GM12878 (cell line): ENCODE data around the gene TNPO2. TPM values are rescaled to one million over a fixed set of nuclear protein-coding genes. Genes with fewer than 3 reads are reported as not detected.
A peak's percentile ranks its signal among the peaks of the same experiment; 100 is the strongest.

Source experiments
- ATAC-seq: fragments of 200-7000 bp; cut with Tn5 transposase; 3 replicates; pipeline ENCODE4 v1.9.1; 2020; ENCODE audit warnings: mild to moderate bottlenecking, moderate library complexity
- BruUV-seq: library from RNA; stranded (reverse); fragments of 400-500 nt; replicated peaks from 2 replicates; lab custom pipeline; 2021; lab: Mats Ljungman, UMichigan
- CTCF ChIA-PET: fragments of 300-600 bp; sonication (Branson Sonifier 250); formaldehyde crosslinking; extraction: SDS; loops from one replicate; lab custom pipeline; 2021; ENCODE audit warnings: inconsistent platforms; lab: Yijun Ruan, JAX
- POLR2A ChIA-PET: fragments of 350-600 bp; formaldehyde crosslinking; extraction: SDS; loops from one replicate; lab custom pipeline; 2021; ENCODE audit warnings: inconsistent platforms; lab: Charles Lee
- RAD21 ChIA-PET: fragments of 300-600 bp; sonication (Branson Sonifier 250); formaldehyde crosslinking; loops from one replicate; lab custom pipeline; 2023; ENCODE audit warnings: antibody characterized with exemption; ENCODE audit not compliant: unreplicated experiment; lab: Charles Lee
- SMC1A ChIA-PET: fragments of 300-600 bp; sonication (Branson Sonifier 250); formaldehyde crosslinking; loops from one replicate; lab custom pipeline; 2023; ENCODE audit not compliant: unreplicated experiment, uncharacterized antibody; lab: Charles Lee
- DNase-seq: peaks from one replicate; pipeline ENCODE4 v3.0.0-alpha.2; 2011; ENCODE audit warnings: low read depth, low spot score
- FAIRE-seq: peaks from 3 replicates; lab custom pipeline; 2011; peaks lifted over from hg19 to GRCh38; lab: Jason Lieb, UNC
- H2AFZ ChIP-seq: 2 replicates; pipeline ENCODE4 v1.6.0; 2011; ENCODE audit warnings: low read depth, low read length, control low read depth; ENCODE audit not compliant: control insufficient read depth
- H3K27ac ChIP-seq: 2 replicates; pipeline ENCODE4 v1.5.1; 2011; ENCODE audit warnings: control low read depth; ENCODE audit not compliant: control insufficient read depth, insufficient read depth
- H3K27me3 ChIP-seq, 2 experiments: replicated peaks in 1 of 2; 2 replicates each; pipeline versions ENCODE4 v1.6.0 to v1.6.1; 2011; ENCODE audit warnings: low read length in 1 of 2; ENCODE audit not compliant: control insufficient read depth in 2 of 2, insufficient read depth in 2 of 2
- H3K36me3 ChIP-seq, 2 experiments: 2 replicates each; pipeline ENCODE4 v1.5.1; 2011; ENCODE audit warnings: low read length in 1 of 2; ENCODE audit not compliant: control insufficient read depth in 2 of 2, insufficient read depth in 2 of 2
- H3K4me1 ChIP-seq: 2 replicates; pipeline ENCODE4 v1.6.1; 2011; ENCODE audit warnings: mild to moderate bottlenecking, low read length, moderate library complexity, mixed read lengths; ENCODE audit not compliant: control insufficient read depth, insufficient read depth
- H3K4me2 ChIP-seq: 2 replicates; pipeline ENCODE4 v1.6.0; 2011; ENCODE audit warnings: control low read depth; ENCODE audit not compliant: control insufficient read depth, insufficient read depth
- H3K4me3 ChIP-seq: fragments of 200-600 bp; sonication (generic); 2 replicates; pipeline ENCODE4 v1.5.1; 2016
- H3K79me2 ChIP-seq: 2 replicates; pipeline ENCODE4 v1.6.0; 2011; ENCODE audit warnings: low read length; ENCODE audit not compliant: control insufficient read depth, insufficient read depth
- H3K9ac ChIP-seq: 2 replicates; pipeline ENCODE4 v1.8.0; 2011; ENCODE audit warnings: low read length, control low read depth, mixed read lengths; ENCODE audit not compliant: control insufficient read depth, insufficient read depth
- H3K9me3 ChIP-seq: replicated peaks from 3 replicates; pipeline ENCODE4 v1.5.1; 2011; ENCODE audit warnings: mild to moderate bottlenecking, low read length; ENCODE audit not compliant: control insufficient read depth, insufficient read depth
- H4K20me1 ChIP-seq: 2 replicates; pipeline ENCODE4 v1.6.0; 2011; ENCODE audit not compliant: control insufficient read depth, insufficient read depth
- CEBPB ChIP-seq, 2 experiments: fragments of 150-350 bp in 1 of 2; IDR thresholded peaks; 2 replicates each; pipeline ENCODE4 v1.6.1; 2012 to 2014; ENCODE audit warnings: low read depth in 2 of 2, low read length in 2 of 2, borderline replicate concordance in 1 of 2, inconsistent platforms in 1 of 2
- MEF2B ChIP-seq: fragments of 450-650 bp; IDR thresholded peaks from 2 replicates; pipeline ENCODE4 v1.6.1; 2018; ENCODE audit warnings: mild to moderate bottlenecking, moderate library complexity; ENCODE audit not compliant: partially characterized antibody, poor library complexity, severe bottlenecking
- MTA3 ChIP-seq: IDR thresholded peaks from 2 replicates; pipeline ENCODE4 v1.6.1; 2012; ENCODE audit warnings: low read length, inconsistent platforms, borderline replicate concordance
- MXI1 ChIP-seq: fragments of 150-350 bp; IDR thresholded peaks from 2 replicates; pipeline ENCODE4 v1.6.1; 2011; ENCODE audit warnings: low read depth, mild to moderate bottlenecking, inconsistent platforms, low read length, improper control_type of control experiment
- NRF1 ChIP-seq: conservative IDR thresholded peaks from 2 replicates; pipeline ENCODE4 v1.6.1; 2011; ENCODE audit warnings: mild to moderate bottlenecking, low read depth, low read length, improper control_type of control experiment
- TCF3 ChIP-seq: IDR thresholded peaks from 2 replicates; pipeline ENCODE4 v1.6.1; 2012; ENCODE audit warnings: low read depth, mild to moderate bottlenecking, low read length, borderline replicate concordance; ENCODE audit not compliant: insufficient read depth
- ZBTB33 ChIP-seq: fragments of 450-650 bp; IDR thresholded peaks from 2 replicates; pipeline ENCODE4 v1.6.1; 2017; ENCODE audit warnings: mild to moderate bottlenecking
- ZNF622 ChIP-seq: fragments of 450-650 bp; IDR thresholded peaks from 2 replicates; pipeline ENCODE4 v1.6.1; 2017; ENCODE audit warnings: mild to moderate bottlenecking, inconsistent platforms
- WGBS: methylation state at CpG from one replicate; pipeline ENCODE4 v1.1.6; 2016; ENCODE audit warnings: low lambda C conversion rate; ENCODE audit not compliant: insufficient replicate concordance, insufficient coverage; ENCODE audit errors: missing lambda C conversion rate; 5-methylcytosine and 5-hydroxymethylcytosine counted together
- in situ Hi-C: fragments of 300-500 bp; cut with MboI; formaldehyde crosslinking; loops from 9 replicates; pipeline ENCODE4 v1.14.3; 2018; ENCODE audit warnings: mixed read lengths
- intact Hi-C: fragments of 100-400 bp; cut with micrococcal nuclease; formaldehyde crosslinking; loops from one replicate; pipeline ENCODE4 v1.14.2; 2022; ENCODE audit not compliant: unreplicated experiment
- polyA plus RNA-seq, 11 experiments: library from polyadenylated mRNA; depleted of rRNA in 4 of 11; unstranded in 6 of 11; stranded (reverse) in 5 of 11; fragments of >200 nt; fragmentation: Nextera tagmentation in 4 of 11; fragmentation: Illumina TruSeq in 1 of 11; extraction: Ambion mirVana in 4 of 11; extraction: Trizol in 1 of 11; gene quantifications; 1 replicate in 1 of 11; 2 replicates in 10 of 11; pipeline versions ENCODE4 v1.2.1 to v1.2.3, GENCODE V29; 2011 to 2016; ENCODE audit warnings: inconsistent platforms in 2 of 11, missing spikeins in 2 of 11, low read depth in 1 of 11
- total RNA-seq, 4 experiments: library from RNA; depleted of rRNA in 3 of 4; stranded (reverse); fragments of >200 nt in 3 of 4; fragmentation: Illumina TruSeq in 1 of 4; extraction: Trizol in 1 of 4; gene quantifications; 2 replicates each; pipeline versions ENCODE4 v1.2.1 to v1.2.3, GENCODE V29; 2013 to 2021

The TNPO2 gene
- total and polyA plus RNA-seq, 10 of the 15 experiments (the other 5 are each of a cell fraction or from before 2014, with no cell fraction given): 5.5 to 99.7 (median 29.6) TPM

- TF ChIP-seq MEF2B (peak; percentile 16), MTA3 (no peak), ZNF622 (no peak), ZBTB33 (no peak), CEBPB (IDR thresholded peaks at IDR 0.05; ENCODE audit: borderline replicate concordance in 1 of 2, low read depth in 2 of 2, low read length in 2 of 2) (no peak), TCF3 (peak; percentile 42; the same call in 1 of the 2 replicates)
These were observed 59.1 kb downstream of the TNPO2 start (continued) for GRCh38 chr19:12664406-12665280.

GRCh38 chr19:12660980-12661379 lies 62.8 kb downstream of the TNPO2 start:
- no TSS peak for BruUV-seq
- 96% methylated on average over 12 of the region's 12 CpGs for WGBS
- no peak for FAIRE-seq
- CTCF ChIA-PET: interaction anchor here (0.6 to 1.1 kb wide), 2 partner anchors 27 to 160 kb away, joined by 3 to 4 read pairs; no protein-coding TSS in a partner anchor
- Histone ChIP-seq H3K79me2 (peaks cover 19% of the 10 kb centered on the region), H3K27ac (no peak overlapping the region), H3K36me3 (peaks cover 26 to 27% of the 10 kb centered on the region in 2 experiments), H3K9me3 (no peaks in the 10 kb centered on the region; the same call in 2 of the 3 replicates), H3K9ac (no peak overlapping the region)
- in situ Hi-C loops: no loop called here
- POLR2A ChIA-PET: interaction anchor here (0.6 kb wide), 1 partner anchor 1687 kb away, joined by 3 read pairs; no protein-coding TSS in a partner anchor
- TF ChIP-seq MXI1 (no peak), MTA3 (no peak), NRF1 (no peak)
- TF ChIP-seq, all 136 proteins: peak for 0
- Histone ChIP-seq H2AFZ (no peak overlapping the region), H3K4me2 (no peak overlapping the region), H4K20me1 (no peaks in the 10 kb centered on the region), H3K4me1 (peaks cover 14% of the 10 kb centered on the region), H3K4me3 (no peak overlapping the region), H3K27me3 (no peaks in the 10 kb centered on the region)
- intact Hi-C loops: no loop called here
- RAD21 ChIA-PET: no interaction called here
- SMC1A ChIA-PET: interaction anchor here (1.4 kb wide), 1 partner anchor 17 kb away, joined by 3 read pairs; no protein-coding TSS in a partner anchor
- ATAC-seq (no peak), DNase-seq (no peak)
